Spleen (tissue), 11 donors: ENCODE results near the gene BCAS4. TPM values are rescaled to one million over a fixed set of nuclear protein-coding genes. Genes with fewer than 3 reads are reported as not detected.

Experiments used
- DNase-seq: peaks from one replicate; pipeline ENCODE4 v3.0.0-alpha.2; 2020
- H3K27ac ChIP-seq, 8 donors: fragments of 200-600 bp; sonication (generic) in 7 of 8; 1 replicate in 4 of 8; 2 replicates in 4 of 8; pipeline versions ENCODE4 v1.5.0 to v1.8.0; 2016 to 2021; ENCODE audit warnings: inconsistent platforms in 4 of 8, mild to moderate bottlenecking in 4 of 8, moderate library complexity in 1 of 8
- H3K27me3 ChIP-seq, 7 donors: fragments of 200-600 bp; sonication (generic) in 6 of 7; replicated peaks in 1 of 7; 1 replicate in 4 of 7; 2 replicates in 3 of 7; pipeline versions ENCODE4 v1.5.0 to v1.8.0; 2016 to 2021; ENCODE audit warnings: inconsistent platforms in 3 of 7, mild to moderate bottlenecking in 1 of 7
- H3K36me3 ChIP-seq, 6 donors: fragments of 200-600 bp; sonication (generic) in 5 of 6; 1 replicate in 4 of 6; 2 replicates in 2 of 6; pipeline versions ENCODE4 v1.5.0 to v1.8.0; 2016 to 2021; ENCODE audit warnings: inconsistent platforms in 2 of 6
- H3K4me1 ChIP-seq, 6 donors: fragments of 200-600 bp; sonication (generic) in 5 of 6; 1 replicate in 3 of 6; 2 replicates in 3 of 6; pipeline versions ENCODE4 v1.5.0 to v1.8.0; 2016 to 2021; ENCODE audit warnings: inconsistent platforms in 3 of 6
- H3K4me3 ChIP-seq, 8 donors: fragments of 200-600 bp; sonication (generic) in 7 of 8; 1 replicate in 4 of 8; 2 replicates in 4 of 8; pipeline versions ENCODE4 v1.5.0 to v1.8.0; 2016 to 2021; ENCODE audit warnings: inconsistent platforms in 4 of 8, mild to moderate bottlenecking in 4 of 8, moderate library complexity in 2 of 8
- H3K9me3 ChIP-seq, 8 donors: fragments of 200-600 bp; sonication (generic) in 7 of 8; 1 replicate in 4 of 8; 2 replicates in 4 of 8; pipeline versions ENCODE4 v1.5.0 to v1.8.0; 2016 to 2021; ENCODE audit warnings: inconsistent platforms in 4 of 8
- POLR2A ChIP-seq, 3 donors: fragments of 450-650 bp; IDR thresholded peaks; one replicate each; pipeline ENCODE4 v1.5.1; 2017; ENCODE audit warnings: antibody characterized with exemption in 3 of 3, mild to moderate bottlenecking in 1 of 3
- POLR2AphosphoS5 ChIP-seq, 3 donors: sonication (generic); formaldehyde crosslinking; IDR thresholded peaks; one replicate each; pipeline ENCODE4 v1.5.1; 2017; ENCODE audit warnings: antibody characterized with exemption in 3 of 3
- WGBS, 5 donors: extraction: QIAGEN DNeasy Blood & Tissue Kit in 3 of 5; methylation state at CpG; one replicate each; pipeline versions ENCODE4 v1.1.5 to v1.1.7; 2013 to 2018; 5-methylcytosine and 5-hydroxymethylcytosine counted together
- intact Hi-C: fragments of 100-400 bp; cut with DNase I; formaldehyde crosslinking; loops from one replicate; pipeline ENCODE4 v1.15.0; 2023; ENCODE audit warnings: low total_unique reads
- polyA plus RNA-seq, 3 donors: library from polyadenylated mRNA; stranded (reverse); fragments of 200-250 nt; gene quantifications; one replicate each; pipeline ENCODE4 v1.2.1, GENCODE V29; 2013
- small RNA-seq, 4 donors: library from RNA; depleted of rRNA; stranded (forward); fragments of <200 nt; gene quantifications; one replicate each; pipeline ENCODE3, GENCODE V24; 2016
- total RNA-seq, 7 donors: library from RNA; depleted of rRNA in 3 of 7; stranded (reverse); fragments of >200 nt in 3 of 7; fragmentation: NEBNext Ultra II Directional in 4 of 7; extraction: Animal tissue kit (Norgen Biotek cat#: 25700) in 4 of 7; gene quantifications; one replicate each; pipeline versions ENCODE4 v1.1.0 to v1.2.1, GENCODE V29; 2016 to 2021
- TF ChIP-seq, protein P1 (sequence below), 11 experiments: fragments of 200-600 bp in 7 of 11; fragments of 450-650 bp in 4 of 11; sonication (generic) in 4 of 11; IDR thresholded peaks in 8 of 11; conservative IDR thresholded peaks in 3 of 11; 1 replicate in 7 of 11; 2 replicates in 4 of 11; pipeline versions ENCODE4 v1.4.0 to v1.8.0; 2016 to 2021; ENCODE audit warnings: antibody characterized with exemption in 11 of 11, inconsistent platforms in 4 of 11, mild to moderate bottlenecking in 1 of 11
- donor health status: healthy with polysubstance abuse.
- donor health status: DM: no; HTN: no; CAD: no; lungs with moderate emphysema.
- donor health status: DM: no; HTN: no; CAD: no.
- donor health status: Bipolar disorder and iron deficiency.
- donor health status: healthy.
- donor health status: DM: no; HTN: no; CAD: no.
- donor health status: DM: yes; HTN: yes; CAD: no.

Gene BCAS4
- total and polyA plus RNA-seq, 10 donors, result 11.8 to 33.3 (median 19.7) TPM

DNA sequence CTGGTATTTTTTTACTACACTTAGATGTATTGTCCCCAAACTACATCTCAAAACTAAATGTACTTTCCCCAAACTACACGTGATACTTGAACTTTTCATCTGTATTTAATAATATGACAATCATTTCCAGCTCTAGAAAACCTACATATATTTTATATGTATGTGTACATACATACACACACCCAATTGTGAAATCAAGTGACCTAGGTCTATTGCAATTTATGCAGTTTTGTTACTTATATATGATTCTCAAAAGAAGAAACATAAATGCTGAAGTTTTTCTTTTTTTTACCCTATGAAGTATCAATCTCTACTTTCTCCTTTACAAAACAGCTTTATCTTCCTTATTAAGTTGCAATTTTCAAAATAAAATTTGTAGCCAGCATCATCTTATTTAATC, 131.7 kb downstream of the BCAS4 start:
- intact Hi-C loops, result loop anchor here (5.0 kb wide), 1 partner anchor 134 kb away; no protein-coding TSS in a partner anchor
- no peaks in the 10 kb centered on the region for H3K27me3 ChIP-seq
- peaks cover 44 to 89% (median 85%) of the 10 kb centered on the region in 6 donors for H3K4me1 ChIP-seq
- no peaks in the 10 kb centered on the region for H3K9me3 ChIP-seq
- H3K27ac ChIP-seq, result no peak overlapping the region
- no peak for DNase-seq
- no peak for TF ChIP-seq POLR2AphosphoS5 (IDR thresholded peaks at IDR 0.05)
- TF ChIP-seq POLR2A (IDR thresholded peaks at IDR 0.05), result no peak
- TF ChIP-seq, protein P1, sequence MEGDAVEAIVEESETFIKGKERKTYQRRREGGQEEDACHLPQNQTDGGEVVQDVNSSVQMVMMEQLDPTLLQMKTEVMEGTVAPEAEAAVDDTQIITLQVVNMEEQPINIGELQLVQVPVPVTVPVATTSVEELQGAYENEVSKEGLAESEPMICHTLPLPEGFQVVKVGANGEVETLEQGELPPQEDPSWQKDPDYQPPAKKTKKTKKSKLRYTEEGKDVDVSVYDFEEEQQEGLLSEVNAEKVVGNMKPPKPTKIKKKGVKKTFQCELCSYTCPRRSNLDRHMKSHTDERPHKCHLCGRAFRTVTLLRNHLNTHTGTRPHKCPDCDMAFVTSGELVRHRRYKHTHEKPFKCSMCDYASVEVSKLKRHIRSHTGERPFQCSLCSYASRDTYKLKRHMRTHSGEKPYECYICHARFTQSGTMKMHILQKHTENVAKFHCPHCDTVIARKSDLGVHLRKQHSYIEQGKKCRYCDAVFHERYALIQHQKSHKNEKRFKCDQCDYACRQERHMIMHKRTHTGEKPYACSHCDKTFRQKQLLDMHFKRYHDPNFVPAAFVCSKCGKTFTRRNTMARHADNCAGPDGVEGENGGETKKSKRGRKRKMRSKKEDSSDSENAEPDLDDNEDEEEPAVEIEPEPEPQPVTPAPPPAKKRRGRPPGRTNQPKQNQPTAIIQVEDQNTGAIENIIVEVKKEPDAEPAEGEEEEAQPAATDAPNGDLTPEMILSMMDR (IDR thresholded peaks at IDR 0.05 in 8 of 11, conservative IDR thresholded peaks at IDR 0.05 in 3 of 11), result no peak
- peaks cover 0 to 64% (median 0%) of the 10 kb centered on the region in 6 donors for H3K36me3 ChIP-seq
- WGBS, 5 donors, result 25 to 55% (median 51%) methylated on average over 1 of the region's 1 CpG
- H3K4me3 ChIP-seq, result no peak overlapping the region

Small RNAs within 50 kb of the gene (small RNA-seq; reads per million reads assigned to genes)
- gene TMSB4XP6, result 0 reads per million in 4 donors

Other genes with a start within 250 kb of the BCAS4 start
- 10 to 100 TPM in 6 of 7 donors, 1 to 10 TPM in 1; 6.0 to 22.8 (median 13.5) TPM for gene RIPOR3, start 103.5 kb upstream of the BCAS4 start, total RNA-seq
- 10 to 100 TPM in 1 of 3 donors, 1 to 10 TPM in 2; 6.1 to 13.4 (median 6.8) TPM for gene RIPOR3, start 103.5 kb upstream of the BCAS4 start, polyA plus RNA-seq
- gene PARD6B, start 63.5 kb upstream of the BCAS4 start, total RNA-seq, result 1 to 10 TPM; 3.5 to 7.5 (median 5.0) TPM
- 1 to 10 TPM in 2 of 3 donors, under 1 TPM in 1; 0.97 to 1.1 (median 1.0) TPM for gene PARD6B, start 63.5 kb upstream of the BCAS4 start, polyA plus RNA-seq
- 10 to 100 TPM; 54.2 to 78.8 (median 67.5) TPM for gene ADNP, start 136.4 kb downstream of the BCAS4 start, total RNA-seq
- 10 to 100 TPM; 30.6 to 34.3 (median 33.4) TPM for gene ADNP, start 136.4 kb downstream of the BCAS4 start, polyA plus RNA-seq
- gene DPM1, start 163.5 kb downstream of the BCAS4 start, total RNA-seq, result 10 to 100 TPM; 28.1 to 62.5 (median 37.9) TPM
- 10 to 100 TPM; 40.7 to 65.0 (median 46.9) TPM for gene DPM1, start 163.5 kb downstream of the BCAS4 start, polyA plus RNA-seq
- 1 to 10 TPM; 3.4 to 7.0 (median 5.3) TPM for gene MOCS3, start 163.8 kb downstream of the BCAS4 start, total RNA-seq
- 1 to 10 TPM; 2.6 to 4.2 (median 3.2) TPM for gene MOCS3, start 163.8 kb downstream of the BCAS4 start, polyA plus RNA-seq
- 1 to 10 TPM; 1.6 to 5.0 (median 3.5) TPM for gene KCNG1, start 228.0 kb downstream of the BCAS4 start, total RNA-seq
- 1 to 10 TPM in 2 of 3 donors, under 1 TPM in 1; 0.35 to 3.0 (median 1.9) TPM for gene KCNG1, start 228.0 kb downstream of the BCAS4 start, polyA plus RNA-seq